Glomerular endothelial cell (primary cell): ENCODE data around the gene STEAP1. TPM values are rescaled to one million over a fixed set of nuclear protein-coding genes. Genes with fewer than 3 reads are reported as not detected.

Experiments
- DNase-seq: peaks from one replicate; pipeline ENCODE4 v3.0.0-alpha.2; 2011; ENCODE audit warnings: low read depth, low spot score; ENCODE audit errors: extremely low read depth
- total RNA-seq: library from RNA; depleted of rRNA; stranded (reverse); fragments of >200 nt; gene quantifications from 2 replicates; pipeline ENCODE4 v1.2.3, GENCODE V29; 2015

The STEAP1 gene
- total RNA-seq, 1 donor from 2014 or later = 5.5 TPM

GRCh38 chr7:90210981-90211380 is 56.7 kb downstream of the STEAP1 start:
- no peak for DNase-seq

GRCh38 chr7:90211391-90212148 is 57.3 kb downstream of the STEAP1 start, which contains the start of gene STEAP2:
Gene STEAP2, plus strand, starts transcription at chr7:90211740. Its CDS starts 13,343 bp downstream, at chr7:90225083.
- DNase-seq = no peak

- no peak for DNase-seq
These were observed 57.9 kb downstream of the STEAP1 start for GRCh38 chr7:90212149-90212495.

- DNase-seq = no peak
These were observed 59.3 kb downstream of the STEAP1 start for GRCh38 chr7:90213521-90213920.

Other genes with a start within 250 kb of the STEAP1 start
- 0.05 and 0.70 TPM in 2 replicates for gene STEAP2, start 57.3 kb downstream of the STEAP1 start, total RNA-seq
- gene CFAP69, start 90.7 kb downstream of the STEAP1 start, total RNA-seq = 0.10 and 0.88 TPM in 2 replicates
- gene FAM237B, start 166.8 kb downstream of the STEAP1 start, total RNA-seq = not detected in 2 replicates
- gene GTPBP10, start 192.2 kb downstream of the STEAP1 start, total RNA-seq = 8.6 and 9.0 TPM in 2 replicates
- gene CLDN12, start 249.0 kb downstream of the STEAP1 start, total RNA-seq = 9.5 and 11.1 TPM in 2 replicates